HS-5 (cell line): Measurements from ENCODE around the gene SF3B5.
A peak's percentile ranks its signal among the peaks of the same experiment; 100 is the strongest.
"Not testable (repeated sequence)": the region's sequence is repeated elsewhere in the genome, so short reads cannot be mapped to it uniquely, and the experiment has no call there.

Source experiments
- DNase-seq: peaks from one replicate; pipeline ENCODE4 v3.0.0-alpha.2; 2012; ENCODE audit warnings: low read depth

Gene SF3B5

DNA sequence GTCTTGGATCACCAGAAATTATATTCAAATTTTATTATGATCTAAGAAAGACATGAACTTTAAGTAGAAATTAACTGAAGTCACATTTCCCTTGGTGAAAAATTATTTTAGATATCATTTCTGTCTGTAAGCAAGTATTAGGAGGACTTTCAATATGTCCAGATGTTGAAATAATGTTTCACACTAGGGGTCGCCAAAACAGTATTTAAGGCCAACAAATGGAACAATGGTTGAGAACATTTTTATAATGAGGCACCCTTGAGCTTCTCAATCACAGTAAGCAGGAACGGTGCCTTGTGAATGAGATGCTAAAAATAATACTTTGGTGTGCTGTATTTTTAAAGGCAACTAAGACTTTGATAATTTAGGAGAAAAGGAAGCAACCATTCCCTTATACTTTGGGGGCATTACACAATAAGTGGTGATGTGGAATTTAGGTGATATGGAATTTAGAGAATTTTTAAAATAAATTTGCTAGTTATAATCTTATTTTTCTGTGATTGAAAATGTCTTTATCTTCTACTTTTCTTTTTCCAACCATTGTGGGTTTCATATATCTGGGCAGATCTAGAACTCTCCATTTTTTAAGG is 9.6 kb upstream of the SF3B5 start:
- peak; percentile 49 for DNase-seq

DNA sequence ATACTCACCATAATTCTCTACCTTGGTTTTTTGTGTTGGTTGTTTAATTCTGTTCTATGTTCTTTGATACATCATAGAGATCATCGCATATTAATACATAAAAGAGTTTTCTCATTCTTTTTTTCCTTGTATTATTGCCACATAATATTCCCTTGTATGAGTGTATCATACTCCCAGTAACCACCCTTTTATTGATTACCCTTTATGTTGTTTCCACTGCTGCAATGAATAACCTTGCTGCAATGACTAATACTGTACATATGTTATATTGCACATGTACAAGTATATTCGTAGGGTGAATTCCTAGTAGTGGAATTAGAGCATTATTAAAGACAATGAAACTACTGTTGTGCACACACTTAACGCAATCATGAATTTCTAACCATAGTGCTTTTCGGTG is 9.1 kb upstream of the SF3B5 start:
- no peak for DNase-seq

DNA sequence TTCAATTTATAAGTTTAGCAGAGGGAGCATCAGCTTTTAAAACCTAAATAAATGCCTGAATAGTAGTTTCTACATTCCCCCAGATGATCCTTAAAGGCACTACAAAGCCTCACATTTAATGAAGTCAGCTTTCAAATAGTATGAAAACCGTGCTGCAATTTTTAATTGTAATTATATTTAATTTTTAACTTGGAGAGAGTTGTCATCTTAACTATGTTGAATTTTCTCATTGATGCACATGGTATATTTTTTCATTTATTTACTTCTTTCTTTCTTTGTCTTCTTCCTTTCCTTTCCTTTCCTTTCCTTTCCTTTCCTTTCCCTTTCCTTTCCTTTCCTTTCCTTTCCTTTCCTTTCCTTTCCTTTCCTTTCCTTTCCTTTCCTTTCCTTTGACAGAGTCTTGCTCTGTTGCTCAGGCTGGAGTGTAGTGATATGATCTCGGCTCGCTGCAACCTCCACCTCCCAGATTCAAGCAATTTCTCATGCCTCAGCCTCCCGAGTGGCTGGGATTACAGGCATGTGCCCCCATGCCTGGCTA is 7.7 kb upstream of the SF3B5 start:
- DNase-seq: no peak

DNA sequence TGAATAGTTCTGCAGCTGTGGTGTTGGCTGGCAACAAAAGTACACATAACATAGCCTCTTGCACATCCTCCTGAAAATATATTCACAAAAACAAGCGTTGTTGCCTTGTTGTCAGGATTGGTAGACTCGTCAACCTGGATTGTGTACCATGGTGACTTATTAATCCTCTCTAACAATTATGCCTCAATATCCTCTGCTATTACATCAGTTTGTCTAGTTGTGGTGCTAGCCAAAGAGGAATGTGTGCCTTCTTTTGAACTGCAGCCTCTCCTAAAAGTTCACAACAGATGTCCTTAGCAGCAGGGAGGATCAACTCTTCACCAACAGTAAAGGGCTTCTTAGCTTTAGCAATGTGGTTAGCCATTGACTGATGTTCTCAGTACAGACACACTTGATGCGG is 3.6 kb upstream of the SF3B5 start:
- no peak for DNase-seq

DNA sequence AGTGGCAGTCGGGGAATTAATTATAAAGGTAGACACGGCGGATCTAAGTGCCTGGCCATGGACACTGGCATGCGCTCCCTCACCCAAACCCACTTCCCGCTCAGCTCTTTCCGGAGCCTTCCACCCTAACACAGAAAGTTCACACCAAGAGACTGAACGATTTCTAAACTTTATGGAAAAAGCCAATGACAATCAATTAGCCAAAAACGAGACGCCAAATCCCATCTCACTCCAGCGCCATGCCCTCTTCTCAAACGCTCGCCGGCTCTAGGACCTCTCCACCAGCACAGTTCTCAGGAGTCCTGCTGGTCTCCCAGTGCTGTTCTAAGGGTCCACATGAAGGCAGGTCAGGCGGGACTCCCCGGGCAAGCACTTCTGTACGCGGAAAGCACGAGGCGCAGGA is 641 bp downstream of the SF3B5 start:
- no peak for DNase-seq

DNA sequence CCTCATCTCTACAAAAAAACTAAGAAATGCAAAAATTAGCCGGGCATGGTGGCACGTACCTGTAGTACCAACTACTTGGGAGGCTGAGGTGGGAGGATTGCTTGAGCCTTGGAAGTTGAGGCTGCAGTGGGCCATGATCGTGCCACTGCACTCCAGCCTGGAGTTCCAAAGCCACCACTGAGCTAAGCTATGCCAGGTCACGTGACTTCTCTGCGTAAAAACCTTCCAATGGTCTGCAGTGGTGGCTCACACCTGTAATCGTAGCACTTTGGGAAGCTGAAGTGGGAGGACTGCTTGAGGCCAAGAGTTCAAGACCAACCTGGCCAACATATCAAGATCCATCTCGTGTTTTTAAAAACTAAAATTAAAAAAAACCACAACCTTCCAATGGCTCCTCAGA is 1.7 kb downstream of the SF3B5 start:
- DNase-seq: no peak

DNA sequence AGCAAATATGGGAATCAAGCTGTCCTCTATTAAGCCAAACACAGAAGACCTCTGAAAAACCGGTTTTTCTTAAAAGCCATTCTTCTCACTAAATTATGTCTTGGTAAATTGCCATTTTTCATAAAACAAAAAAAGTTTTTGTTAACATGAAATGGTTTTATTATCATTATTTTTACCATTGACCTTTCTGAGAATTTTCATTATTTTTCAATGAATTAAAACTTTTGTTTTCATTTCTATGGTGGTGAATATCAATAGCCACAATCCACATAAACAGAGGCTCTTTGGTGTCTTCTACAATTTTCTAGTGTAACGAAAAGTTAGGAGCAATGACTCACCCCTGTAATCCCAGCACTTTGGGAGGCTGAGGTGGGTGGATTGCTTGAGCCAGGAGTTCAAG is 2.1 kb downstream of the SF3B5 start:
- DNase-seq: no peak

DNA sequence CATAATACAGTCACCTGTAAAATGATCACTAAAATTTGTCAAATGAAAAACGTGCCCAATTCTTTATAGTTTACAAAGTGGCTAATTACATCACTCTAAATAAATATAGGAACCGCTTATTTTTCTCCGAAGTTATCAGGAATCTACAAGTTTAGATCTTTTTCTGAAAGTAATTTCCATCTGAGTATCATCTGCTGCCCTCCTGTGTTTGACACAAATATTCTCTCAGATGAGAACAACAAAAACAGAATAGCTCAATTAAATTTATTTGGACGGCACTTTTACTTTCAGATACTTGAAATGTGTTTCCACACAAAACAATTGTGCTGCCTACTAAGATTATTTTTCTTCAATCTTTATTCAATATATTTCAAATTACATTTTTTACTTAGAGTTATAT is 5.0 kb downstream of the SF3B5 start:
- DNase-seq: no peak

DNA sequence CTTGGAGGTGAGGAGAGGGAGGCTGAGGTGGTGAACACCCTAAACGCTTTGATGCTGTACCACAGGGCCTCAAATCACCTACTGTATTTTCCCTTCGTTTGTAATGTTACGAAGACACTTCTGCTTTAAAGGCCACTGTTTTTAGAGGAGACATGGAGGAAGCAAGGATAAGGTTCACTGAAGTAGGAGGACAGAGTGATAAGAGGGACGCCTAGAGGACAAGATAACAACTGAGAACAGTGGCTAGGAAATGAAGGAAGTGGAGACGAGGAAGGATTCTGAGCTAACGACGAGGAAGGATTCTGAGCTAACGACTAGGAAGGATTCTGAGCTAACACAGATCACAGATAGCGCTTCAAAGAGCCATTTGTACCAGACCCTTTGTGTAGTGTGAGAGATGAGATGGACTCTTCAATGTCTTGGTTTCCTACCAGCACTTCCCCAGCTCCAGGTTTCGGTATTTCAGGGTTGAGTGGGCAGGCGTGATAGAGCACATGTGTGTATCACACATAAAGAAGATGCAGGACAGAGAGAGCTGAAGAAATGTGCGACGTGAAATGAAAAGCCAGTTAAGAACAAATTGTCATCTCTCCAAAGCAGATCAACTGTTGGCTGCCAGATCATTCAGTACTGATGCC is 7.5 kb downstream of the SF3B5 start:
- no peak for DNase-seq

DNA sequence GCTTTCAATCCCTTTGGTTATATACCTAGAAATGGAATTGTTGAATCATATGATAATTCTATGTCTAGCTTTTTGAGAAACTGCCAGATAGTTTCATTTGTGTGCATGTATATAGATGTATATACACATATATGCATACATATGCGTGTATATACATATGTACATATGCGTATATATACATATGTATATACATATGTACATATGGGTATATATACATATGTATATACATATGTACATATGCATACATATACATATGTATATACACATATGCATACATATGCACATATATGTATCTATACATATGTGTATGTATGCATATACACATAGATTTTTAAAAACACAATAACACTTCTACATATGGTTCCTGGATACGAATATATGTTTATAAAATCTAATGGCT is 8.4 kb downstream of the SF3B5 start:
- no peak for DNase-seq

DNA sequence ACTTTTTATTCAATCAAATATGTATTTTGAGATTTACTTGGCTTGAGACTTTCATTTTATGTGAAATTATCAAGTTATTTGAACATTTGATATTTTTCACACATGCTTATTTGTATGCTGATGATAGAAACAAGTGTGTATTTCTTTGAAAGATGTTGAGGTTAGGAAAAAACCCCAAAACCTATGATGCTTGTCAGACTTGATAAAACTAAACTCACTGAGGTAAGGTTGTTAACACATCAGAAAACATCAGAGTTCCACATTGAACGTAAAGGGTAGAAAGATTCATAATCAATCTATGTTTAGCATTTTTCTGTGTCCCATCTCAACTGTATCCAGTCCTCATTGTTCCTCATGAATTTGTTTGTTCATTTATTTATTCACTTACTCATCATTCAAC is 12.2 kb downstream of the SF3B5 start:
- DNase-seq: no peak

DNA sequence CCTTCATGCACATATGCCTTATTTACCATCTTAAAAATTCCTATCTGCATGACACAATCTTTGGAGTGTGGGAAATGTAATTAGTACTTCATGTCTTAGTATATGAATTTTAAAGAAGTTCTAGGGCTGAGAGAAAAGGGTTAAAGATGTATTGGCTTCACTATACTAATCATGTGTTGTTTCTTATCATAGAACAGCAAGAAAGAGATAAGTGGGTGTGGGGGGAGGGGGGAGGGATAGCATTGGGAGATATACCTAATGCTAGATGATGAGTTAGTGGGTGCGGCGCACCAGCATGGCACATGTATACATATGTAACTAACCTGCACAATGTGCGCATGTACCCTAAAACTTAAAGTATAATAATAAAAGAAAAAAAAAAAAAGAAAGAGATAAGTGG is 13.0 kb downstream of the SF3B5 start:
- not testable (repeated sequence) for DNase-seq

DNA sequence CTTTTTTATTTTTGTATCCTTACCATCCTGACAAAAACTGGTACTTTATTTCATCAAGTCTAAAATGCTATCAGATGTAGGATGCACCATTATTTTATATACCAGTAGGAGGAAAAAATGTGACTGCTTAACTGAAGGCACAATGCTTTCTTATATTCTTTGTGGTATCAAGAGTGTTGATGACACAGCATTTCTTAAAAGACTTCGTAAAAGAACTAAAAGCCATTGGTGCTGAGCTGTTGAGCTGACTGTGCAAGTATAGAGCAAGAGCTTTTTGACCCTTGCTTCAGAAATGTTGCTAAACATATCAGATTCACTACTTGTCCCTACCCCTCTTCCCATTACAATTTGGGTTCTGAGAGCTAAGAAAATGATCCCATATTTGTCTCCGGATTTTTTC is 17.5 kb downstream of the SF3B5 start:
- DNase-seq: no peak

DNA sequence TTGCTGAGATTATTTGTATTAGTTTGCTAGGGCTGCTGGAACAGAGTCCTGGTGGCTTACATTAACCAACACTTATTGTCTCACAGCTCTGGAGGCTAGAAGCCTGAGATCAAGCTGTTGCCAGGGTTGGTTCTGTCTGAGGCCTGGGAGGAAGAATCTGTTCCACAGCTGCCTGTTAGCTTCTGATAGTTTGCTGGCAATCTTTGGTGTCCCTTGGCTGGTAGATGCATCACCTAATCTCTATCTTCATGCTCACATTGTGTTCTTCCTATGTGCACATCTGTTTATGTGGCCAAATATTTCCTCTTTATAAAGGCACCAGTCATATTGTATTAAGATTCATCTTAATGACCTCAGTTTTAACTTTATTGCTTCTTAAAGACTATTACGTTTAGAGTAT is 19.5 kb downstream of the SF3B5 start:
- DNase-seq: no peak

DNA sequence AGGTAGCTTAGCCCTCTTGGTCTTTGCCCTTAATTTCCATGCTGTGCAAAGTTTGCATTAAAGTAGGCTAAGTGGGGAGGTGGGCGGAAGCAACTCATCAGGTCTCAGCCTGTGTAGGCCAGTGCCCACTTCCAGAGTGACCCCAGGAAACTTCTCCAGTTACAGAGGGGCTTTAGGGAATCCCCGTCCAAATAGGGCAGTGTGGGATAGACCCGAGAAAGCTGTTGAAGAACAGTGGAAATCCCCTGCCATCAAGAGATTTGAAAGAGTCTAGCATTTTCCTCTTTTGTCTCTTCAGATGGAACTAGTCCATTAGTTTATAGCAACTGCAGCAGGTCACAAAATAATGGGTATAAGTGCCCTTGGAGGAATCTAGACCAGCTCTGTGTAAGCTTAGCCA is 20.2 kb downstream of the SF3B5 start:
- no peak for DNase-seq

DNA sequence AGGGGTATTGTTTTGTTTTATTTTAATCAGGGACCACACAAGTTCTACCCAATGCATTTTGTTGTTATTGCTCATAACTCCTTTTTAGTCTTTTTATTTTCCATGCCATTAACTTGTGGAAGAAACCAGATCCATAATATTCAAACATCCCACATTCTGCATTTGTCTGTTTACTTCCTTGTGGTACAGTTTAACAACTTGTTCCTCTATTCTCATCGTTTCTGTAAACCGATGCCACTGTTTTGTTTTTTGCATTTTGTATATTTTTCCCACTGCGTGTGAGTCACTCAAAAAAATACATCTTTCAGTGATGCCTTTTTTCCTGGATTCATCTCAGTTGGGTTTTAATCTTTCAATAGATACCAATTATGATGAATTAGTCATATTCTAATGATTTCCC is 22.3 kb downstream of the SF3B5 start:
- DNase-seq: no peak

DNA sequence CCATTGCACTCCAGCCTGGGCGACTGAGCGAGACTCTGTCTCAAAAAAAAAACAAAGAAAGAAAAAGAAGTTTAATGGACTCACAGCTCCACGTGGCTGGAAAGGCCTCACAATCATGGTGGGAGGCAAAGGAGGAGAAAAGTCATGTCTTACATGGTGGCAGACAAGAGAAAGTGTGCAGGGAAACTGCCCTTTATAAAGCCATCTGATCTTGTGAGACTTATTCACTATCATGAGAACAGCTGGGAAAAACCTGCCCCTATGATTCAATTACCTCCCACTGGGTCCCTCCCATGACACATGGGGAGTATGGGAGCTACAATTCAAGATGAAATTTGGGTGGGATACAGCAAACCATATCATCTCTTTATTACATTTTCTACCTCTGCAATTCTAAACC is 25.9 kb downstream of the SF3B5 start:
- DNase-seq: no peak

DNA sequence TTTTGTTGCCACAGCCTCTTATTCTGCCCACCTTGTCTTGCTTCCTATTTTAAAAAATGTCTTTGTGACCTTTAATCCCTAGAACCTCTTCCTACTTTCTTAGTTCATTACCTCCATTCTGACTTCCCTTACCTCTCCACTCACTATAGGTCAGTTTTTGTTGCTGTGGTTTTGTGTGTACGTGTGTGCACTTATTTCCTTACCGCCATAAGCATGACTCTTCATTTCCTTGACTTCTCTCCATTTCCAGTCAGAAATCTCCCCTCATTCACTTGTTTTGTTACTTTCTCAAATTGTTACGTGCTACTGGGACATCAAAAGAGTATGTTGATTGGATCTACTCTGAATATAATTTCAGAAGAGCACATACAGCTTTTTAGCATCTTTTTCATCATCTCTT is 26.6 kb downstream of the SF3B5 start:
- no peak for DNase-seq

DNA sequence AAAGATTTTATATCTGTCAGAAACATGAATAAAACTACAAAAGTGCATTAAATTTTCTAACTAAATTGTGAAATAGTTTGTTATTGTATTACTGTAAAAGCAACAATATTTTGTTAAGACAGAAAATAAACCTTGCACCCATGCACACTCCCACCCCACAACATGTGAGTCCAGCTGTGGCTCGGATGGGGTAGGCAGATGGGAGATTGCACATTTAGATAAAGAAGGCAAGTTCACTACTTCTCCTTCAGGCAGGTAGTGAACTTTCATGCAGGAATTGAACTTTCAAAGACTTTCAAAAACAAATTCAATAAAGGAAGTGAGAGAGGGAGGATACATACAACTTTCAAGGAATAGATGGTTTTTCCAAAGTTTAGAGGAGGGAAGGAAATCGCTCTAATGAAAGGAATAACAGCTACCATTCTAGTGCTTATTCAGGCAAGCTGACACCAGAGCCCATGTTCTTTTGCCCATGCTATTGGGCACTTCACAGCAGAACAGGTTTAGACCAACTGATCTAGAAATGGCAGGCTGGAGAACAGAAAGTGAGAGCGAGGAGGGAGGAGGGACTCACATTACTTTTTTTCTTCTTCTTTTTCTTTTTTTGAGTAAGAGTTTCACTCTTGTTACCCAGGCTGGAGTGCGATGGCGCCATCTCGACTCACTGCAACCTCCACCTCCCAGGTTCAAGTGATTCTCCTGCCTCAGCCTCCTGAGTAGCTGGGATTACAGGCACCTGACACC is 28.5 kb downstream of the SF3B5 start:
- no peak for DNase-seq

DNA sequence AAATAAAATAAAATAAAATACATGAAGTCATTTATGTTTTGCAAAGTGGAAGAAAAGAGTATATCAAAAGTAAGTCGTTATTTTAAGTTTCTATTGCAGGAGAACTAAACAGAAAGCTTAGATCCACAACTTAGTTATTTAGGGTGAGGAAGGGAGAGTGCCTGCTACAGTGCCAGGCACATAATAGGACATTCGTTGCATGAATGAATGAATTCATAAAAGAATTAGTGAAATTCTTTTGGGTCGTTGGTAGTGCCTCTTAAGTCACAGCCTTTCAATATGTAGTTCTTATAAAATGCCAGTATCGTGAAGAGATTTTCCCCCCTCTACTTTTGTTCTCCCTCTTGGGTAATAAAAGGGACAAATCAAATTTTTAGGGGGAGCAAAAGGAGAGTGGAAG is 29.1 kb downstream of the SF3B5 start:
- no peak for DNase-seq

DNA sequence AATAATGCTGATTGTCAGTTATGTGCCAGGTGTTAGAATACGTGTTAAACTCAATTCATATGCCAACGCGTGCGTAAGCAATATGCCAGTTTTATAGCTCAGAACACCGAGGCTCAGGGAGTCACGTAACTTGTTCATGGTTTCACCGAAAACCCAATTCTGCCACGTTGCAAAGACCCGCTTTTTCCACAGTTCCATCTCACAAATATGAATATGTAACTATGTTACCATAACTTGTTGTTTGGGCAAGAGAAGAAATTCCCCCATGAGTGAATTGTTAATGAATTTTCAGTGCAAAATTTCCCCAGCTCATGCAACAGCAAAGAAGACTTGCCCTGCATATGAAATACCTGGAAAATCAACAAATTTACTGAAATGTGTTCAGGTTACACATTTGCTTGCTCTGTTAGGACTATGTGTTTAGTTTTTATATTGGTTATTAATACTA is 30.1 kb downstream of the SF3B5 start:
- no peak for DNase-seq

DNA sequence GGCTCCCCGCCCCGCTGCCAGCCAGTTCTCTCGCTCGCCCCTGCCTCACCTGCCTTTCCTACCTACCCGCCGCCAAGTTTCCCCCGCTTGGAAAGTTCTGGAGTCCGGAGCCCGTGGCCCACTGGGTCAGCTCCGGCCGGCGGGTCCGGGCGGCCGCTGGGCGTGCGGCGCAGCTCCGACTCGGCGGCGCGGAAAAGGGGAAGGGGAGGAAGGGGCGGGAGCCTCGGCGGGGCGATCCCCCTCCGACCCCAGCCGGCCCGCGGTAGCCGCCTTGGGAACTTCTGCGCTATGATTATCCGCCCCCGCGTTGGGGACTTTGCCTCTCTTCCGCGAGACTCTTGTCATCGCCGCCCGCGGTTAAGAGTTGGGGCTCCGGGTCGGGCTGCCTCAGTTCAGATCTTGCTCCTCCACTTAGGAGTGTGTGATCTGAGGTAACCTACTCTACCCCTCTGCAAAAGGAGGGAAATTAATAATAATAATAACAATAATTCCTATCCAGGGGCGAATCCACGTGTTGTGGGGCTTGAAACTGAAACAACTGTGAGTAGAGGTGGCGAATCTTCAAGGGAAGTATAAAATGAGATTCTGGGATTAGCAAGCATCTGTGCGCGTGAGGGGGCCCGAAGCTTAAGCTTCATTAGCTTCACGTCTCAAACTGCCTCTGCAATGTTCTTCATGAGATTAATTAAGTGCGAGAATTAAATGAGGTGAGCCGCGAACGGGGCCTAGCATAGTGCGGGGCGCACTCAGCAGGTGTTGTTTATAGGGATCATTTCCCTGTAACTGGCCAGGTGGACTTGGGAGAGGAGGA is 30.8 kb downstream of the SF3B5 start:
- DNase-seq: no peak
